WI38 (cell line): ENCODE measurements around the gene SOWAHA.

ENCODE experiments used
- H3K4me3 ChIP-seq: 2 replicates; pipeline ENCODE4 v1.5.1; 2011; ENCODE audit warnings: low read depth, mild to moderate bottlenecking, control low read depth, low read length
- TF ChIP-seq, protein P1 (sequence below): IDR thresholded peaks from 2 replicates; pipeline ENCODE4 v1.5.1; 2012; ENCODE audit warnings: low read depth, mild to moderate bottlenecking, control low read depth, low read length

Gene SOWAHA

DNA sequence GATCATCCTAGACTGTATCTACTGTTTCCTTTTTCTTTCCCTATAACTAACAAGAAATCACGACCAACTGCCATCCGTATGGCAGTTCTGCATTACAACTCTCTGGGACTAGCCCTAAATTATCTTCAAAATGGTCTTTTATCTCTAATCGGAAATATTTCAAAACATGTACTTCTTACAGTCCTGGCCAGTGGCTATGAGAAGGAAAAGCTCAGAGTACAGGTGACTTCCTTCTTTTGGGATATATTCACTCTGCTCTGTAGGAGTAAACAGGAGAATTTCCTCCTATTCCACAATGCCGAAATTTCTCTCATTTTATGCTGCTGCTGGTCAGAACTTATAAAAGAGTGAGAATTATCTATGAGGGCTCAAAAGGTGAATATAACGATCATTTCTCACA lies 34.2 kb upstream of the SOWAHA start:
- TF ChIP-seq, protein P1, sequence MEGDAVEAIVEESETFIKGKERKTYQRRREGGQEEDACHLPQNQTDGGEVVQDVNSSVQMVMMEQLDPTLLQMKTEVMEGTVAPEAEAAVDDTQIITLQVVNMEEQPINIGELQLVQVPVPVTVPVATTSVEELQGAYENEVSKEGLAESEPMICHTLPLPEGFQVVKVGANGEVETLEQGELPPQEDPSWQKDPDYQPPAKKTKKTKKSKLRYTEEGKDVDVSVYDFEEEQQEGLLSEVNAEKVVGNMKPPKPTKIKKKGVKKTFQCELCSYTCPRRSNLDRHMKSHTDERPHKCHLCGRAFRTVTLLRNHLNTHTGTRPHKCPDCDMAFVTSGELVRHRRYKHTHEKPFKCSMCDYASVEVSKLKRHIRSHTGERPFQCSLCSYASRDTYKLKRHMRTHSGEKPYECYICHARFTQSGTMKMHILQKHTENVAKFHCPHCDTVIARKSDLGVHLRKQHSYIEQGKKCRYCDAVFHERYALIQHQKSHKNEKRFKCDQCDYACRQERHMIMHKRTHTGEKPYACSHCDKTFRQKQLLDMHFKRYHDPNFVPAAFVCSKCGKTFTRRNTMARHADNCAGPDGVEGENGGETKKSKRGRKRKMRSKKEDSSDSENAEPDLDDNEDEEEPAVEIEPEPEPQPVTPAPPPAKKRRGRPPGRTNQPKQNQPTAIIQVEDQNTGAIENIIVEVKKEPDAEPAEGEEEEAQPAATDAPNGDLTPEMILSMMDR, result no peak
- no peak overlapping the region for H3K4me3 ChIP-seq

DNA sequence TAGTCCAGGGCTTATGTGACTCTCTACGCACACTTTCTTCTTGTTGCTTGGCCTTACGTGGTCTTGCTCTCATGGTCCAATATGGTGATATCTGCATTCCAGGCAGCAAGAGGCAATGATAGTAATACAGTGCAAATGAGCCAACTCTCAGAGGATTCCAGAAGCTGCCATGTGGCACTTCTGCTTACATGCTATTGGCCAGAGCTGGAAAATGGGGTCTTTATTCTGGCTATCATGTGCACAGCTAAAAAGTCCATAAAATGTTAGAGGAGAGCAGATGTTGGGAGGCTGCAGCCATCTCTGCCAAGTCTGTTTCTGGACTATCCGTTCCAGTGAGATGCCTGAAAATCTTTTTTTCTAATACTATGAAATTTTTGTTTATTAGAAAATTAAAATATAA lies 33.1 kb upstream of the SOWAHA start:
- no peak overlapping the region for H3K4me3 ChIP-seq
- TF ChIP-seq, protein P1, result no peak

GRCh38 chr5:132780577-132780976 lies 32.5 kb upstream of the SOWAHA start:
- H3K4me3 ChIP-seq, result no peak overlapping the region
- TF ChIP-seq, protein P1, result no peak

DNA sequence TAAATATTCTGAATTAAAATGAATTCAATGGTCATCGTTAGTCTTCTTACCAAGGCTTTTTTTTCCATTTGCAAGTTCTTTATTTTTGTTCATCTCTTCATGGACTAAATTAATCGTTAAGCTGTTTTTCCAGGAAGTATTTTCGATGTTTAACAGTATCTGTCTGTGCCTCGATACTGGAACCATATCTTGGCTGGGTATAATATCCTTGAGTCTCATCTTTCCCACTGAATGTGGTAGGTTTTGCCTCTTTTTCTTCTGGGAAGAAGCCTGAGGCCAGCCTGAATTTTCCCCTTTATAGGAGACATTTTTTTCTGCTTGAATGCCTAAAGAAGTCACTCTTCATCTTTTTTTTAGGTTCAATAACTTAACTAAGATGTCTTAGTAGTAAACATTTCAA lies 32.1 kb upstream of the SOWAHA start:
- H3K4me3 ChIP-seq, result no peak overlapping the region
- TF ChIP-seq, protein P1, result no peak

GRCh38 chr5:132782101-132782500 lies 31.0 kb upstream of the SOWAHA start:
- no peak overlapping the region for H3K4me3 ChIP-seq
- TF ChIP-seq, protein P1, result no peak

DNA sequence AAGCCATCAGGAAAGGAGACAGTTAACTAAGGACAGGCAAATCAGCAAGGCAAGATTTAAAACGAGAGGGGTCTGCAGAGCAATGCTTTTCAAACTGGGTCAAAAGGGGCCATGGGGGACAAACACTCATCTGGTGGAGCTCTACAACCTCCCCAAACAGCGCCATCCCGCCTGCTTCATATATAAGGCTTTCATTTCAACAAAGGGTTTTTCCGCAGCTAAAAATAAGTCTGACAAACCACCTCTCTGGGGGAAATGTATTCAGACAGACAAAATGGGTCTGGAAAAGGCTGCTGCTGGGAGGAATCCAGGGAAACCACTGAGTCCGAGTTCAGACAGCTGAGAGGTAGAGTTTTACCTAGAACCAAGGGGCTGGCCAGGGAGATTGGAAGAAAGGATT lies 27.7 kb upstream of the SOWAHA start:
- H3K4me3 ChIP-seq, result no peak overlapping the region
- TF ChIP-seq, protein P1, result no peak

GRCh38 chr5:132785864-132786263 lies 27.2 kb upstream of the SOWAHA start:
- H3K4me3 ChIP-seq, result no peak overlapping the region
- TF ChIP-seq, protein P1, result no peak
